HG03097 (cell line): ENCODE data around the gene ZNF789.
"Not testable (repeated sequence)": the region's sequence is repeated elsewhere in the genome, so short reads cannot be mapped to it uniquely, and the experiment has no call there.

ENCODE experiments used
- ATAC-seq: cut with Tn5 transposase; IDR thresholded peaks from one replicate; pipeline ENCODE4 v1.9.1; 2021; ENCODE audit not compliant: unreplicated experiment, low FRiP score

The ZNF789 gene

DNA sequence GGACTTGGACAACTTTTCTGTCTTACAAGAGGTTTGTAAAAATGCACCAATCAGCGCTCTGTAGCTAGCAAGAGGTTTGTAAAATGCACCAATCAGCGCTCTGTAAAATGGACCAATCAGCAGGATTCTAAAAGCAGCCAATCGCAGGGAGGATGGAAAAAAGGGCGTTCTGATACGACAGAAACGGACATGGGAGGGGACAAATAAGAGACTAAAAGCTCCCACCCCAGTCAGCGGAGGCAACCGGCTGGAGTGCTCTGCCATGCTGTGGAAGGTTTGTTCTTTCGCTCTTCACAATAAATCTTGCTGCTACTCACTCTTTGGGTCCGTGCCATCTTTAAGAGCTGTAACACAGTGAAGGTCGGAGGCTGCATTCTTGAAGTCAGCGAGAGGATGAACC lies 28.5 kb downstream of the ZNF789 start:
- ATAC-seq, result not testable (repeated sequence)

DNA sequence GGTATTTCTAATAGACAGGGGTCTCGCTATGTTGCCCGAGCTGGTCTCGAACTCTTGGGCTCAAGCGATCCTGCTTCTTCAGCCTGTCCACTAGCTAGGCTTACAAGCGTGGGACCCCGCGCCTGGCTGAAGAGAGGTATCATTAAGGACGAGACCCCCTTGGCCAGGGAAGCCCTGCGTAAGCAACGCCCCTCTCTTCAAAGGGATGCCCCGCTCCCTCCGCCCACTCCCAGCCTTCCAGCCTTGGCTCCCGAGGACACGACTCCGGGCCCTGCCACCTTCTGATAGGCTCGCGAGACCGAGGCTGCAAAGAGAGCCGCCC lies 31.6 kb downstream of the ZNF789 start:
- ATAC-seq, result no peak

DNA sequence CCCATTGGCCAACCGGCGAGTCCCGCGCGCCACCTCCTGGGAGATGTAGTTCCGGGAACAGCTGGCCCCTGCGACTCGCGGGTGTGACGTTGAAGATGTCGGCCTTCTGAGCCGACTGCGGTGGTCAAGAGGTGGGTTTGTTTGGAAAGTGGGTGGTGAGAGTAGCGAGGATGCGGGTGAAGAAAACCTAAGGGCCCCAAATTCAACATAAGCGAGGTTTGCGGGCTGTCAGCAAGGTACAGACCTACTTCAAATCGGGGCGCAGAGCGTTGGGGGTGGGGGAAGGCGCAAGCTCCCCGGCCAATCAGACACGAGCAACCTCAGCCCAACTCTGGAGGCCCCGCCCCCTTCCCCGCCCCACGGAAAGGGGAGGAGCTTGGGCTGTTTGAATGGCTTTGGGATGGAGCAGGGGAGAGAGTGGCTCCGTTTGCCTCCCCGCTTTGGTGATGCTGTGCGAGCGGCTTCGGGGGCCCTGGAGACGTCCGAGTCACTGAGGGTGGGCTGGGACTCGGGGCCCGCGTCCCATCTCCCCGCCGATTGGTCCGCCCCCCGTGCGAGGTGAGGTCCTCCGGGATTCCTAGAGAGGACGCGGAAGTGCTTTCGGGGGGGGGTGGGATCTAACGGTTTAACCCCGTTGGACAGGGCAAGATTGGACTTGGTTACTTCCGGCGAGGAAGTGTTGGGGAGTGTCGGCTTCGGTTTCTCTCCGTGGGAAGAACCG lies 32.1 kb downstream of the ZNF789 start, which contains the start of gene ZKSCAN5:
Gene ZKSCAN5, plus strand, starts transcription at position 60 of the 721 bp plus-strand sequence. CDS start 1,383 bp downstream, outside the sequence.
- ATAC-seq, result peak; percentile 58

DNA sequence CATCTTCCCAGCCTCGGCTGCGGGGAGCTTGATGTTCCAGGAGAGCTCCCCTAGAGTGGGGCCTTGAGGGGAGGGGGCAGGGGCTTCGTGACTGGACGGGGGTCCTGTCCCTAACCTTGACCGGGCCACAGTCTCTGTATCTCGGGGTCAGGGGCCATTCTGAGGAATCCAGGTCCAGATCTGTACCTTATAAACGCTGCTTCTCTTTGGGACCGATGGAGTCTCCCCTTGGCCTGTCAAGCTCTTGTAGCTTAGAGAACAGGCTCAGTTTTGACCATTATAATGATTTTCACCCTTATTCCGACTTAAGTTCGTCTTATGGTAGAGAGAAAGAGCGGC lies 32.6 kb downstream of the ZNF789 start:
- no peak for ATAC-seq

DNA sequence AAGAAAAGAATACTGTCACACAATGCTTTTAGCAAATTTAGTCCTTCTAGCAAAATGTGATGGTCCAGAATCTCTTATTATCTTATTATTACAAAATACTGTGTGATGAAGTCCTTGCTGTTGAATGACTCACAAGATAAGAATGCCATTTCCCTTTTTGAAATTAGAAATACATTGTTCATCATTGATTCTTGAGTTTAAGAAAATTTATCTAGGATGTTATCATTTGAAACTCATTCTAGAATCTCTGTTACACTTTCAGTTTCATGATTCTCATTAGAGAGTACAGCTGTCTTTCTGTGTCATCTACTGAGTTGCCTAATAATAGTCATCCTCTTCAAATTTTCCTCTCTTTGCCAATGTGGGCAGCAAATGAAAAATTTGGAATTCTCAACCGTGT lies 41.4 kb downstream of the ZNF789 start:
- no peak for ATAC-seq

DNA sequence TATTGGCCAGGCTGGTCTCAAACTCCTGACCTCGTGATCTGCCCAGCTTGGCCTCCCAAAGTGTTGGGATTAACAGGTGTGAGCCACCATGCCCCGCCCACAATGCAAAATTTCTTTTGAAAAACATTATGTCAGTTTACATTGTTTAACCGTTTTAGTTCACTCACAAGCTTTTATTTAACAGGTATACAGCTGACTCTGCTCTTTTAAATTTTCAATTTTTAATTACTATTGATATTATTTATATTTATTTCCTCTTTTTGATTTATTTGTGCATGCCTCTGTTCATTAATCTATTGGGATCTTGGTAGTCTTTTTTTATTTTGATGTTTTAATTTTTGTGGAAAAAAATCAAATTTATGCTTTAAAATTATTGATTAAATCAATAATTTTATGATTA lies 48.7 kb downstream of the ZNF789 start:
- no peak for ATAC-seq

DNA sequence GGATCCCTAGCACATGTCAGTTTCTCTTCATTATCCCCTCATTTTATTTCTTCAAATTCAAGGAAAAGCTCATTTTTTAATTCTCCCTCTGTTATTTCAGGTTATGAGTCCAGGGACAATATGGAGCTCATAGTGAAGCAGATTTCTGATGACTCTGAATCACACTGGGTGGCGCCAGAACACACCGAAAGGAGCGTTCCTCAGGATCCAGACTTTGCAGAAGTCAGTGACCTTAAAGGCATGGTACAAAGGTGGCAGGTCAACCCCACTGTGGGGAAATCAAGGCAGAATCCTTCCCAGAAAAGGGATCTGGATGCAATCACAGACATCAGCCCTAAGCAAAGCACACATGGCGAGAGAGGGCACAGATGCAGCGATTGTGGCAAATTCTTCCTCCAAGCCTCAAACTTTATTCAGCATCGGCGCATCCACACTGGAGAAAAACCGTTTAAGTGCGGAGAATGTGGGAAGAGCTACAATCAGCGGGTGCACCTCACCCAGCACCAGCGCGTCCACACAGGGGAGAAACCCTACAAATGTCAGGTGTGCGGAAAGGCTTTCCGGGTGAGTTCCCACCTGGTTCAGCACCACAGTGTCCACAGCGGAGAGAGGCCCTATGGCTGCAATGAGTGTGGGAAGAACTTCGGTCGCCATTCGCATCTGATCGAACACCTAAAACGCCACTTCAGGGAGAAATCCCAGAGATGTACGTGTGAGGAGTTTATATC lies 53.2 kb downstream of the ZNF789 start:
- no peak for ATAC-seq

DNA sequence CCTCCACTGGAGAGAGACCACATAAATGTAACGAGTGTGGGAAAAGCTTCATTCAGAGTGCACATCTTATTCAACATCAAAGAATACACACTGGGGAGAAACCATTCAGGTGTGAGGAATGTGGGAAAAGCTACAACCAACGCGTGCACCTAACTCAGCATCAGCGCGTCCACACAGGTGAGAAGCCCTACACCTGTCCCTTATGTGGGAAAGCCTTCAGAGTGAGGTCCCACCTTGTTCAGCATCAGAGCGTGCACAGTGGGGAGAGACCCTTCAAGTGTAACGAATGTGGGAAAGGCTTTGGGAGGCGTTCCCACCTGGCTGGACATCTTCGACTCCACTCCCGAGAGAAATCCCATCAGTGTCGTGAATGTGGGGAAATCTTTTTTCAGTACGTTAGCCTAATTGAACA lies 58.7 kb downstream of the ZNF789 start:
- ATAC-seq, result no peak

DNA sequence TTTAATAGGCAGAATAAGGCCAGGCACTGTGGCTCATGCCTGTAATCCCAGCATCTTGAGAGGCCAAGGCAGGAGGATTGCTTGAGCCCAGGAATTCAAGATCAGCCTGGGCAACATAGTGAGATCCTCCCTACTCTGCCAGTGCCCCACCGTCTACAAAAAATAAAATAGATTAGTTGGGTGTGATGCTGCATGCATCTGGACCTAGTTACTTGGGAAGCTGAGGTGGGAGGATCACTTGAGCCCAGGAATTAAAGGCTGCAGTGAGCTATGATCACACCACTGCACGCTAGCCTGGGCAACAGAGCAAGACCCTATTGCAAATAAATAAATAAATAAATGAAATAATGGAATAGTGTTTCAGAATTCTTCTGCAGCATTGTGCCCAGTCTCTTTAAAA lies 63.0 kb downstream of the ZNF789 start:
- no peak for ATAC-seq
